WTC11 (cell line): Measurements from ENCODE around the gene ZNF165. TPM values are rescaled to one million over a fixed set of nuclear protein-coding genes. Genes with fewer than 3 reads are reported as not detected.

ENCODE experiments used
- ATAC-seq: fragments of 200-7000 bp; cut with Tn5 transposase; 2 replicates; pipeline ENCODE4 v1.10.0; 2021; ENCODE audit warnings: mild to moderate bottlenecking, moderate library complexity
- CTCF ChIA-PET: fragments of 300-600 bp; sonication (Branson Sonifier 250); formaldehyde crosslinking; loops from one replicate; lab custom pipeline; 2021; ENCODE audit warnings: antibody characterized with exemption; lab: Charles Lee
- POLR2A ChIA-PET: fragments of 350-600 bp; sonication (Branson Sonifier 250); formaldehyde crosslinking; loops from one replicate; lab custom pipeline; 2021; ENCODE audit warnings: antibody characterized with exemption; lab: Charles Lee
- DNase-seq: peaks from one replicate; pipeline ENCODE4 v3.0.0; 2021; ENCODE audit warnings: low spot score
- H3K27ac Mint-ChIP-seq: 2 replicates; pipeline ENCODE4 v1.8.0; 2021; ENCODE audit warnings: mixed read lengths
- H3K27me3 Mint-ChIP-seq: 2 replicates; pipeline ENCODE4 v1.8.0; 2021; ENCODE audit warnings: low read depth, mild to moderate bottlenecking, moderate library complexity, mixed read lengths
- H3K36me3 Mint-ChIP-seq: 2 replicates; pipeline ENCODE4 v1.8.0; 2021; ENCODE audit warnings: mixed read lengths
- H3K4me1 Mint-ChIP-seq: 2 replicates; pipeline ENCODE4 v1.8.0; 2022; ENCODE audit warnings: mixed read lengths
- H3K4me3 Mint-ChIP-seq: 2 replicates; pipeline ENCODE4 v1.8.0; 2021; ENCODE audit warnings: mild to moderate bottlenecking, moderate library complexity, mixed read lengths
- H3K9me3 Mint-ChIP-seq: 2 replicates; pipeline ENCODE4 v1.8.0; 2021; ENCODE audit warnings: mixed read lengths
- ARID4B ChIP-seq: sonication (generic); formaldehyde crosslinking; IDR thresholded peaks from 2 replicates; pipeline ENCODE4 v1.8.0; 2023; ENCODE audit warnings: missing genetic modification reagents, mild to moderate bottlenecking, borderline replicate concordance
- ATF3 ChIP-seq: sonication (generic); formaldehyde crosslinking; conservative IDR thresholded peaks from 2 replicates; pipeline ENCODE4 v1.8.1; 2022; ENCODE audit warnings: mild to moderate bottlenecking, missing genetic modification reagents
- CREM ChIP-seq: sonication (generic); formaldehyde crosslinking; IDR thresholded peaks from 2 replicates; pipeline ENCODE4 v1.8.1; 2022; ENCODE audit warnings: mild to moderate bottlenecking, missing genetic modification reagents, moderate library complexity
- E2F4 ChIP-seq: sonication (generic); formaldehyde crosslinking; IDR thresholded peaks from 2 replicates; pipeline ENCODE4 v1.8.1; 2022; ENCODE audit warnings: low read depth, mild to moderate bottlenecking, moderate library complexity, missing genetic modification reagents, borderline replicate concordance
- EMX1 ChIP-seq: fragments of 250-450 bp; sonication (Bioruptor Pico); IDR thresholded peaks from 2 replicates; pipeline ENCODE4 v1.8.0; 2021; ENCODE audit warnings: mild to moderate bottlenecking
- ERG ChIP-seq: fragments of 250-450 bp; sonication (Bioruptor Pico); IDR thresholded peaks from 2 replicates; pipeline ENCODE4 v1.8.0; 2021; ENCODE audit warnings: mild to moderate bottlenecking
- ESRRA ChIP-seq: sonication (generic); formaldehyde crosslinking; IDR thresholded peaks from 2 replicates; pipeline ENCODE4 v1.8.1; 2022; ENCODE audit warnings: mild to moderate bottlenecking, missing genetic modification reagents, borderline replicate concordance
- JAZF1 ChIP-seq: fragments of 250-450 bp; sonication (Bioruptor Pico); IDR thresholded peaks from 2 replicates; pipeline ENCODE4 v1.9.0; 2021; ENCODE audit warnings: moderate library complexity, mild to moderate bottlenecking, inconsistent platforms
- PRDM15 ChIP-seq: sonication (generic); formaldehyde crosslinking; IDR thresholded peaks from 2 replicates; pipeline ENCODE4 v1.8.0; 2022; ENCODE audit warnings: missing genetic modification reagents
- TCF7 ChIP-seq: sonication (generic); formaldehyde crosslinking; IDR thresholded peaks from 2 replicates; pipeline ENCODE4 v1.8.0; 2022; ENCODE audit warnings: mild to moderate bottlenecking, low read depth, missing genetic modification reagents, moderate library complexity
- TEAD4 ChIP-seq: sonication (generic); formaldehyde crosslinking; IDR thresholded peaks from 2 replicates; pipeline ENCODE4 v1.8.0; 2022; ENCODE audit warnings: mild to moderate bottlenecking, missing genetic modification reagents
- USF2 ChIP-seq: sonication (generic); formaldehyde crosslinking; IDR thresholded peaks from 2 replicates; pipeline ENCODE4 v1.8.1; 2023; ENCODE audit warnings: mild to moderate bottlenecking, missing genetic modification reagents, moderate library complexity
- ZNF138 ChIP-seq: sonication (generic); formaldehyde crosslinking; conservative IDR thresholded peaks from 2 replicates; pipeline ENCODE4 v1.8.1; 2022; ENCODE audit warnings: mild to moderate bottlenecking, moderate library complexity, missing genetic modification reagents
- ZNF219 ChIP-seq: sonication (generic); formaldehyde crosslinking; IDR thresholded peaks from 2 replicates; pipeline ENCODE4 v1.8.0; 2023; ENCODE audit warnings: missing genetic modification reagents, mild to moderate bottlenecking, borderline replicate concordance
- ZNF396 ChIP-seq: fragments of 250-450 bp; sonication (Bioruptor Pico); IDR thresholded peaks from 2 replicates; pipeline ENCODE4 v1.8.0; 2021; ENCODE audit warnings: mild to moderate bottlenecking, moderate library complexity, borderline replicate concordance
- ZNF532 ChIP-seq: fragments of 250-450 bp; sonication (Bioruptor Pico); IDR thresholded peaks from 2 replicates; pipeline ENCODE4 v1.9.0; 2021; ENCODE audit warnings: mild to moderate bottlenecking, borderline replicate concordance
- total RNA-seq: library from RNA; stranded (reverse); gene quantifications from 3 replicates; pipeline ENCODE4 v1.2.3, GENCODE V29; 2021

ZNF165 gene
- total RNA-seq, 1 experiment from 2014 or later: 8.0 TPM

GRCh38 chr6:28125401-28125800, 45.0 kb downstream of the ZNF165 start (continued):
- no peak for TF ChIP-seq USF2 (CRISPR knock-in tag)
- TF ChIP-seq JAZF1: no peak
- no peak for TF ChIP-seq ATF3 (CRISPR knock-in tag)
- TF ChIP-seq TEAD4 (CRISPR knock-in tag): no peak

- H3K9me3 Mint-ChIP-seq: no peaks in the 10 kb centered on the region
- TF ChIP-seq CREM (CRISPR knock-in tag): no peak
- no peak for TF ChIP-seq TCF7
- no peak for TF ChIP-seq EMX1
- TF ChIP-seq E2F4 (CRISPR knock-in tag): no peak
- no peak for TF ChIP-seq ESRRA (CRISPR knock-in tag)
- no peak for TF ChIP-seq ERG (CRISPR knock-in tag)
- no peak for TF ChIP-seq ZNF138 (CRISPR knock-in tag)
- TF ChIP-seq PRDM15 (CRISPR knock-in tag): no peak
- TF ChIP-seq ZNF219: no peak
- TF ChIP-seq ARID4B: no peak
- no peak for TF ChIP-seq ZNF532 (CRISPR knock-in tag)
- no peak for TF ChIP-seq ZNF396 (CRISPR knock-in tag)
- peaks cover 13% of the 10 kb centered on the region for H3K36me3 Mint-ChIP-seq
- no peak for DNase-seq
- H3K27ac Mint-ChIP-seq: no peak overlapping the region
- H3K4me1 Mint-ChIP-seq: peaks cover 21% of the 10 kb centered on the region
- ChIA-PET CTCF (no interaction called here), POLR2A (no interaction called here)
- H3K4me3 Mint-ChIP-seq: no peak overlapping the region
- ATAC-seq: peak; percentile 12
- H3K27me3 Mint-ChIP-seq: peaks cover 10% of the 10 kb centered on the region
Observed at GRCh38 chr6:28134015-28134414, 53.6 kb downstream of the ZNF165 start.
